Kidney (tissue), 14 donors: ENCODE results near the gene TANGO2. TPM values are rescaled to one million over a fixed set of nuclear protein-coding genes. Genes with fewer than 3 reads are reported as not detected.

ENCODE experiments used
- DNase-seq, 5 donors: peaks; one replicate each; pipeline ENCODE4 v3.0.0-alpha.2; 2013 to 2020
- FAIRE-seq: peaks from 2 replicates; lab custom pipeline; 2012; peaks lifted over from hg19 to GRCh38; lab: Jason Lieb, UNC
- H3K27ac ChIP-seq, 2 donors: one replicate each; pipeline ENCODE4 v1.7.0; 2013; ENCODE audit warnings: low read depth in 2 of 2, low read length in 2 of 2, inconsistent platforms in 1 of 2
- H3K27me3 ChIP-seq: one replicate; pipeline ENCODE4 v1.7.1; 2013; ENCODE audit warnings: low read length, inconsistent platforms; ENCODE audit not compliant: control insufficient read depth, insufficient read depth
- H3K36me3 ChIP-seq, 3 donors: one replicate each; pipeline versions ENCODE4 v1.7.0 to v1.7.1; 2013; ENCODE audit warnings: low read length in 3 of 3, control low read depth in 1 of 3, inconsistent platforms in 1 of 3; ENCODE audit not compliant: insufficient read depth in 3 of 3, control insufficient read depth in 2 of 3
- H3K4me1 ChIP-seq, 3 donors: one replicate each; pipeline versions ENCODE4 v1.7.0 to v1.7.1; 2013; ENCODE audit warnings: low read length in 3 of 3, inconsistent platforms in 1 of 3, low read depth in 1 of 3; ENCODE audit not compliant: control insufficient read depth in 2 of 3, insufficient read depth in 2 of 3
- H3K4me3 ChIP-seq, 3 donors: one replicate each; pipeline versions ENCODE4 v1.7.0 to v1.8.1; 2013; ENCODE audit warnings: low read length in 3 of 3, control low read depth in 1 of 3, inconsistent platforms in 1 of 3
- H3K9ac ChIP-seq, 3 donors: one replicate each; pipeline versions ENCODE4 v1.7.0 to v1.7.1; 2013; ENCODE audit warnings: low read length in 3 of 3, control low read depth in 1 of 3, inconsistent platforms in 1 of 3
- H3K9me3 ChIP-seq, 3 donors: one replicate each; pipeline versions ENCODE4 v1.7.0 to v1.7.1; 2013; ENCODE audit warnings: low read length in 3 of 3, control low read depth in 1 of 3, inconsistent platforms in 1 of 3; ENCODE audit not compliant: control insufficient read depth in 2 of 3, insufficient read depth in 1 of 3
- CTCF ChIP-seq: IDR thresholded peaks from 3 replicates; pipeline ENCODE4 v1.5.1; 2012; ENCODE audit warnings: mild to moderate bottlenecking, moderate library complexity, borderline replicate concordance; ENCODE audit not compliant: insufficient read depth; ENCODE audit errors: extremely low read depth
- intact Hi-C: fragments of 100-400 bp; cut with DNase I; formaldehyde crosslinking; loops from one replicate; pipeline ENCODE4 v1.11.1; 2022
- polyA plus RNA-seq: library from polyadenylated mRNA; stranded (reverse); fragments of 350-450 nt; fragmentation: Illumina TruSeq; extraction: RNeasy Lipid Tissue Mini Kit (QIAGEN cat#74804); gene quantifications from one replicate; pipeline ENCODE4 v1.2.3, GENCODE V29; 2014; ENCODE audit warnings: low read depth, low replicate concordance; ENCODE audit not compliant: insufficient read depth
- total RNA-seq: library from RNA; stranded (reverse); fragmentation: NEBNext Ultra II Directional; extraction: Animal tissue kit (Norgen Biotek cat#: 25700); gene quantifications from one replicate; pipeline ENCODE4 v1.2.1, GENCODE V29; 2021
- donor health status: control.
- donor health status: control.
- donor health status: control.
- donor health status: control.
- donor health status: control.
- donor health status: DM: yes; HTN: yes; CAD: no.
- donor health status: Normal renal cell carcinoma (clear cell type).

TANGO2 gene
- total and polyA plus RNA-seq, 2 donors from 2014 or later = 27.7 to 37.3 TPM

- no peak overlapping the region for H3K9ac ChIP-seq
- no peaks in the 10 kb centered on the region for H3K9me3 ChIP-seq
- H3K4me3 ChIP-seq = no peak overlapping the region
- DNase-seq (peak in 1 of 5 donors; percentile 32), FAIRE-seq (no peak)
- intact Hi-C loops = no loop called here
- H3K27ac ChIP-seq = no peak overlapping the region
- H3K27me3 ChIP-seq = no peaks in the 10 kb centered on the region
- H3K36me3 ChIP-seq = peaks cover 0 to 6% (median 2%) of the 10 kb centered on the region in 3 donors
- H3K4me1 ChIP-seq = peaks cover 0 to 14% (median 0%) of the 10 kb centered on the region in 3 donors
- no peak for TF ChIP-seq CTCF
Observed at GRCh38 chr22:19980766-19981165, 40.1 kb upstream of the TANGO2 start.

GRCh38 chr22:19981171-19981960 lies 39.5 kb upstream of the TANGO2 start:
- H3K27ac ChIP-seq = no peak overlapping the region
- no peaks in the 10 kb centered on the region for H3K27me3 ChIP-seq
- DNase-seq = peak in 1 of 5 donors; percentile 75
- no peaks in the 10 kb centered on the region for H3K9me3 ChIP-seq
- no peak overlapping the region for H3K9ac ChIP-seq
- FAIRE-seq = no peak
- peaks cover 0 to 20% (median 0%) of the 10 kb centered on the region in 3 donors for H3K4me1 ChIP-seq
- no peak for TF ChIP-seq CTCF
- intact Hi-C loops = no loop called here
- no peak overlapping the region for H3K4me3 ChIP-seq
- peaks cover 0 to 6% (median 2%) of the 10 kb centered on the region in 3 donors for H3K36me3 ChIP-seq

GRCh38 chr22:19981961-19982920 lies 38.7 kb upstream of the TANGO2 start:
- Histone ChIP-seq H3K9ac (no peak overlapping the region), H3K9me3 (no peaks in the 10 kb centered on the region), H3K4me1 (peaks cover 0 to 21% (median 0%) of the 10 kb centered on the region in 3 donors), H3K27ac (no peak overlapping the region), H3K36me3 (peaks cover 0 to 6% (median 2%) of the 10 kb centered on the region in 3 donors), H3K27me3 (no peaks in the 10 kb centered on the region), H3K4me3 (no peak overlapping the region)
- peak in 1 of 5 donors; percentile 63 for DNase-seq
- intact Hi-C loops = no loop called here
- no peak for TF ChIP-seq CTCF
- no peak for FAIRE-seq
